CD14-positive monocyte (primary cell): ENCODE measurements around the gene HMG20B. TPM values are rescaled to one million over a fixed set of nuclear protein-coding genes. Genes with fewer than 3 reads are reported as not detected.

Experiments
- DNase-seq, 3 donors: peaks; one replicate each; pipeline ENCODE4 v3.0.0-alpha.2; 2011 to 2022
- H2AFZ ChIP-seq: 2 replicates; pipeline ENCODE4 v1.6.0; 2012; ENCODE audit warnings: mild to moderate bottlenecking, low read depth, low read length, inconsistent platforms; ENCODE audit not compliant: insufficient read depth, poor library complexity, severe bottlenecking
- H3K27ac ChIP-seq, 2 donors: 1 replicate in 1 of 2; 2 replicates in 1 of 2; pipeline ENCODE4 v1.5.1; 2012 to 2013; ENCODE audit warnings: low read length in 2 of 2, control low read depth in 1 of 2, inconsistent platforms in 1 of 2, low read depth in 1 of 2, mild to moderate bottlenecking in 1 of 2
- H3K27me3 ChIP-seq, 2 donors: one replicate each; pipeline versions ENCODE4 v1.6.0 to v1.6.1; 2011 to 2013; ENCODE audit warnings: low read length in 2 of 2; ENCODE audit not compliant: control insufficient read depth in 2 of 2, insufficient read depth in 2 of 2
- H3K36me3 ChIP-seq, 2 donors: replicated peaks in 1 of 2; 1 replicate in 1 of 2; 2 replicates in 1 of 2; pipeline versions ENCODE4 v1.5.1 to v1.6.1; 2012 to 2013; ENCODE audit warnings: low read length in 2 of 2, control low read depth in 1 of 2, inconsistent platforms in 1 of 2, mild to moderate bottlenecking in 1 of 2; ENCODE audit not compliant: insufficient read depth in 2 of 2, control insufficient read depth in 1 of 2
- H3K4me1 ChIP-seq, 2 donors: 1 replicate in 1 of 2; 2 replicates in 1 of 2; pipeline versions ENCODE4 v1.5.1 to v1.6.1; 2012 to 2013; ENCODE audit warnings: low read length in 2 of 2, control low read depth in 1 of 2, inconsistent platforms in 1 of 2, mild to moderate bottlenecking in 1 of 2, moderate library complexity in 1 of 2; ENCODE audit not compliant: insufficient read depth in 2 of 2, control insufficient read depth in 1 of 2
- H3K4me2 ChIP-seq: replicated peaks from 2 replicates; pipeline ENCODE3; 2012; ENCODE audit warnings: low read length, moderate library complexity, mild to moderate bottlenecking; ENCODE audit not compliant: poor library complexity, severe bottlenecking; ENCODE audit errors: extremely low read depth
- H3K4me3 ChIP-seq, 3 experiments: fragments of 200-600 bp in 1 of 3; sonication (generic) in 1 of 3; replicated peaks in 1 of 3; 1 replicate in 2 of 3; 2 replicates in 1 of 3; pipeline ENCODE4 v1.5.1; 2011 to 2013; ENCODE audit warnings: low read length in 3 of 3, mild to moderate bottlenecking in 3 of 3, control low read depth in 2 of 3, low read depth in 2 of 3, inconsistent platforms in 1 of 3, moderate library complexity in 1 of 3
- H3K79me2 ChIP-seq: 2 replicates; pipeline ENCODE4 v1.6.0; 2012; ENCODE audit warnings: mild to moderate bottlenecking, control low read depth, inconsistent platforms, low read length, moderate library complexity; ENCODE audit not compliant: insufficient read depth
- H3K9ac ChIP-seq: 2 replicates; pipeline ENCODE4 v1.6.0; 2017; ENCODE audit warnings: low read length, mild to moderate bottlenecking; ENCODE audit not compliant: insufficient read depth, poor library complexity, severe bottlenecking
- H3K9me3 ChIP-seq, 2 donors: replicated peaks in 1 of 2; 1 replicate in 1 of 2; 2 replicates in 1 of 2; pipeline versions ENCODE4 v1.5.1 to v1.6.1; 2012 to 2013; ENCODE audit warnings: low read length in 2 of 2, control low read depth in 1 of 2; ENCODE audit not compliant: control insufficient read depth in 1 of 2, insufficient read depth in 1 of 2
- H4K20me1 ChIP-seq: 2 replicates; pipeline ENCODE4 v1.6.0; 2012; ENCODE audit warnings: mild to moderate bottlenecking, low read length, control low read depth, moderate library complexity; ENCODE audit not compliant: insufficient read depth
- H3K27ac Mint-ChIP-seq, 7 donors: one replicate each; pipeline ENCODE4 v1.8.0; 2020; ENCODE audit warnings: mild to moderate bottlenecking in 7 of 7, mixed read lengths in 7 of 7, moderate library complexity in 6 of 7, inconsistent platforms in 2 of 7
- H3K27me3 Mint-ChIP-seq, 3 donors: one replicate each; pipeline ENCODE4 v1.8.0; 2021 to 2022; ENCODE audit warnings: low read depth in 3 of 3, mild to moderate bottlenecking in 3 of 3, mixed read lengths in 3 of 3, moderate library complexity in 3 of 3, inconsistent platforms in 1 of 3
- H3K36me3 Mint-ChIP-seq, 2 donors: one replicate each; pipeline ENCODE4 v1.8.0; 2020; ENCODE audit warnings: mixed read lengths in 2 of 2, inconsistent platforms in 1 of 2, mild to moderate bottlenecking in 1 of 2
- H3K4me1 Mint-ChIP-seq: one replicate; pipeline ENCODE4 v1.8.0; 2020; ENCODE audit warnings: mild to moderate bottlenecking, mixed read lengths
- H3K4me3 Mint-ChIP-seq, 2 donors: one replicate each; pipeline ENCODE4 v1.8.0; 2020; ENCODE audit warnings: mild to moderate bottlenecking in 2 of 2, mixed read lengths in 2 of 2, moderate library complexity in 1 of 2
- H3K9me3 Mint-ChIP-seq, 7 donors: one replicate each; pipeline ENCODE4 v1.8.0; 2020 to 2022; ENCODE audit warnings: mixed read lengths in 7 of 7, mild to moderate bottlenecking in 6 of 7, moderate library complexity in 6 of 7, inconsistent platforms in 2 of 7
- WGBS: methylation state at CpG from one replicate; pipeline ENCODE4 v1.1.5; 2013; ENCODE audit warnings: missing lambda C conversion rate; ENCODE audit not compliant: insufficient coverage; 5-methylcytosine and 5-hydroxymethylcytosine counted together
- intact Hi-C, 2 donors: fragments of 100-400 bp; cut with micrococcal nuclease; formaldehyde crosslinking; loops; one replicate each; pipeline versions ENCODE4 v1.15.0 to v1.15.1; 2023
- polyA plus RNA-seq, 3 donors: library from polyadenylated mRNA; depleted of rRNA in 1 of 3; unstranded in 2 of 3; stranded (reverse) in 1 of 3; fragments of 300-500 nt in 2 of 3; fragments of >200 nt in 1 of 3; fragmentation: Illumina TruSeq in 2 of 3; gene quantifications; 1 replicate in 2 of 3; 2 replicates in 1 of 3; pipeline ENCODE4 v1.2.3, GENCODE V29; 2012 to 2021
- TF ChIP-seq, protein P1 (sequence below): fragments of 200-600 bp; IDR thresholded peaks from one replicate; pipeline ENCODE4 v1.8.0; 2022; ENCODE audit warnings: antibody characterized with exemption, mild to moderate bottlenecking

The HMG20B gene
- polyA plus RNA-seq, 3 donors, result 52.4 to 58.8 (median 56.5) TPM

- Mint-ChIP-seq H3K27ac (peak overlapping the region in 3 of 7 donors; percentile 33 to 50 (median 40)), H3K4me1 (peaks cover 13% of the 10 kb centered on the region), H3K36me3 (peaks cover 16 to 45% of the 10 kb centered on the region in 2 donors), H3K4me3 (no peak overlapping the region), H3K9me3 (peaks cover 0 to 5% (median 2%) of the 10 kb centered on the region in 7 donors), H3K27me3 (peaks cover 0 to 1% (median 0%) of the 10 kb centered on the region in 3 donors)
- Histone ChIP-seq H3K4me3 (no peak overlapping the region), H3K79me2 (no peaks in the 10 kb centered on the region), H4K20me1 (peaks cover 67% of the 10 kb centered on the region), H2AFZ (no peak overlapping the region), H3K9ac (no peak overlapping the region), H3K4me1 (peaks cover under 1 to 5% of the 10 kb centered on the region in 2 donors), H3K36me3 (peaks cover 31 to 49% of the 10 kb centered on the region in 2 donors), H3K27me3 (no peaks in the 10 kb centered on the region), H3K4me2 (no peak overlapping the region), H3K9me3 (no peaks in the 10 kb centered on the region), H3K27ac (no peak overlapping the region)
- TF ChIP-seq, protein P1, sequence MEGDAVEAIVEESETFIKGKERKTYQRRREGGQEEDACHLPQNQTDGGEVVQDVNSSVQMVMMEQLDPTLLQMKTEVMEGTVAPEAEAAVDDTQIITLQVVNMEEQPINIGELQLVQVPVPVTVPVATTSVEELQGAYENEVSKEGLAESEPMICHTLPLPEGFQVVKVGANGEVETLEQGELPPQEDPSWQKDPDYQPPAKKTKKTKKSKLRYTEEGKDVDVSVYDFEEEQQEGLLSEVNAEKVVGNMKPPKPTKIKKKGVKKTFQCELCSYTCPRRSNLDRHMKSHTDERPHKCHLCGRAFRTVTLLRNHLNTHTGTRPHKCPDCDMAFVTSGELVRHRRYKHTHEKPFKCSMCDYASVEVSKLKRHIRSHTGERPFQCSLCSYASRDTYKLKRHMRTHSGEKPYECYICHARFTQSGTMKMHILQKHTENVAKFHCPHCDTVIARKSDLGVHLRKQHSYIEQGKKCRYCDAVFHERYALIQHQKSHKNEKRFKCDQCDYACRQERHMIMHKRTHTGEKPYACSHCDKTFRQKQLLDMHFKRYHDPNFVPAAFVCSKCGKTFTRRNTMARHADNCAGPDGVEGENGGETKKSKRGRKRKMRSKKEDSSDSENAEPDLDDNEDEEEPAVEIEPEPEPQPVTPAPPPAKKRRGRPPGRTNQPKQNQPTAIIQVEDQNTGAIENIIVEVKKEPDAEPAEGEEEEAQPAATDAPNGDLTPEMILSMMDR, result no peak
- DNase-seq, result no peak
- intact Hi-C loops, result no loop called here
- no CpG with 5 or more reads among the region's 1 CpG for WGBS
Observed at GRCh38 chr19:3539756-3540118, 33.0 kb upstream of the HMG20B start.

- peak overlapping the region in 1 of 2 donors; percentile 14 for H3K27ac ChIP-seq
- H3K27ac Mint-ChIP-seq, result no peak overlapping the region
- intact Hi-C loops, result loop anchor here in 1 of 2 donors (2.0 kb wide), 1 partner anchor 15 kb away; no protein-coding TSS in a partner anchor
Observed at GRCh38 chr19:3543150-3544057, 29.3 kb upstream of the HMG20B start.

More at GRCh38 chr19:3543150-3544057, 29.3 kb upstream of the HMG20B start:
- Histone ChIP-seq H3K9ac (no peak overlapping the region), H3K9me3 (no peaks in the 10 kb centered on the region), H3K4me3 (no peak overlapping the region), H2AFZ (no peak overlapping the region), H4K20me1 (peaks cover 68% of the 10 kb centered on the region), H3K27me3 (no peaks in the 10 kb centered on the region), H3K4me1 (peaks cover 14 to 21% of the 10 kb centered on the region in 2 donors), H3K36me3 (peaks cover 45 to 54% of the 10 kb centered on the region in 2 donors), H3K79me2 (peaks cover 14% of the 10 kb centered on the region), H3K4me2 (no peak overlapping the region)
- WGBS, result 96% methylated on average over 41 of the region's 47 CpGs
- H3K4me1 Mint-ChIP-seq, result peaks cover 15% of the 10 kb centered on the region
- H3K27me3 Mint-ChIP-seq, result peaks cover 0 to 1% (median 0%) of the 10 kb centered on the region in 3 donors
- H3K9me3 Mint-ChIP-seq, result peaks cover 0 to 5% (median 2%) of the 10 kb centered on the region in 7 donors
- TF ChIP-seq, protein P1, result no peak
- H3K36me3 Mint-ChIP-seq, result peaks cover 22 to 48% of the 10 kb centered on the region in 2 donors
- H3K4me3 Mint-ChIP-seq, result no peak overlapping the region
- DNase-seq, result no peak
